ENCODE results near the gene NOP10. TPM values are rescaled to one million over a fixed set of nuclear protein-coding genes. Genes with fewer than 3 reads are reported as not detected.
"Not testable (repeated sequence)": the region's sequence is repeated elsewhere in the genome, so short reads cannot be mapped to it uniquely, and the experiment has no call there.

The NOP10 gene
- total RNA-seq, 1 donor from 2014 or later: 176 TPM

GRCh38 chr15:34347951-34348638, 5.2 kb upstream of the NOP10 start:
- Histone ChIP-seq H3K27ac (no peak overlapping the region), H3K27me3 (ENCODE audit: low read depth) (no peaks in the 10 kb centered on the region), H3K36me3 (no peaks in the 10 kb centered on the region), H3K4me1 (no peaks in the 10 kb centered on the region), H3K4me3 (no peak overlapping the region), H3K9me3 (no peaks in the 10 kb centered on the region)
- intact Hi-C loops (cut with DNase I): no loop called here
- ATAC-seq: no peak
- no peak for DNase-seq
- no peak for TF ChIP-seq CTCF (IDR thresholded peaks at IDR 0.05)

GRCh38 chr15:34342213-34342736, 661 bp downstream of the NOP10 start:
- intact Hi-C loops (cut with DNase I); H3K27me3 ChIP-seq (ENCODE audit: low read depth); DNase-seq; H3K9me3 ChIP-seq; ATAC-seq: not testable (repeated sequence)
- Histone ChIP-seq H3K4me3 (peak overlapping the region; percentile 89), H3K4me1 (peaks cover 32% of the 10 kb centered on the region), H3K27ac (peak overlapping the region; percentile 94), H3K36me3 (peaks cover 29% of the 10 kb centered on the region)

- H3K9me3 ChIP-seq: no peaks in the 10 kb centered on the region
- no peak for ATAC-seq
- no peaks in the 10 kb centered on the region for H3K27me3 ChIP-seq (ENCODE audit: low read depth)
- no peak for TF ChIP-seq CTCF (IDR thresholded peaks at IDR 0.05)
- peaks cover 38% of the 10 kb centered on the region for H3K4me1 ChIP-seq
- H3K4me3 ChIP-seq: peak overlapping the region; percentile 89
- intact Hi-C loops (cut with DNase I): no loop called here
- H3K27ac ChIP-seq: peak overlapping the region; percentile 94
- peaks cover 29% of the 10 kb centered on the region for H3K36me3 ChIP-seq
- no peak for DNase-seq
Observed at GRCh38 chr15:34341381-34342212, 1.3 kb downstream of the NOP10 start.

- Histone ChIP-seq H3K4me1 (peaks cover 54% of the 10 kb centered on the region), H3K27me3 (ENCODE audit: low read depth) (no peaks in the 10 kb centered on the region), H3K27ac (no peak overlapping the region), H3K36me3 (peaks cover 29% of the 10 kb centered on the region), H3K9me3 (no peaks in the 10 kb centered on the region), H3K4me3 (no peak overlapping the region)
- DNase-seq (no peak), ATAC-seq (no peak)
- no peak for TF ChIP-seq CTCF (IDR thresholded peaks at IDR 0.05)
- intact Hi-C loops (cut with DNase I): no loop called here
Observed at GRCh38 chr15:34339946-34340345, 3.0 kb downstream of the NOP10 start.

GRCh38 chr15:34338347-34338746, 4.6 kb downstream of the NOP10 start:
- no peak for ATAC-seq
- Histone ChIP-seq H3K27me3 (ENCODE audit: low read depth) (no peaks in the 10 kb centered on the region), H3K4me3 (peak overlapping the region; percentile 67), H3K4me1 (peaks cover 57% of the 10 kb centered on the region), H3K36me3 (peaks cover 29% of the 10 kb centered on the region), H3K9me3 (no peaks in the 10 kb centered on the region), H3K27ac (peak overlapping the region; percentile 92)
- TF ChIP-seq CTCF (IDR thresholded peaks at IDR 0.05): no peak
- intact Hi-C loops (cut with DNase I): no loop called here
- DNase-seq: no peak

All from lower lobe of right lung (tissue), 2 donors.